ENCODE measurements around the gene HOXB3.

GRCh38 chr17:48588528-48588927 lies 1.5 kb downstream of the HOXB3 start:
- TF ChIP-seq CTCF (IDR thresholded peaks at IDR 0.05; ENCODE audit: insufficient read depth, low read depth, low read length) (no peak), EZH2 (IDR thresholded peaks at IDR 0.05; ENCODE audit: insufficient read depth, low read length) (no peak)

Measured in astrocyte (in vitro differentiated cells and primary cell).